Calu3 (cell line): ENCODE results near the gene LIPC. TPM values are rescaled to one million over a fixed set of nuclear protein-coding genes. Genes with fewer than 3 reads are reported as not detected.

Experiments
- BruUV-seq: library from RNA; stranded (reverse); fragments of 400-500 nt; replicated peaks from 2 replicates; lab custom pipeline; 2021; lab: Mats Ljungman, UMichigan
- CTCF ChIA-PET: fragments of 300-600 bp; sonication (Branson Sonifier 250); formaldehyde crosslinking; loops from one replicate; lab custom pipeline; 2022; ENCODE audit warnings: antibody characterized with exemption; lab: Charles Lee
- DNase-seq: peaks from one replicate; pipeline ENCODE4 v3.0.0; 2022
- H3K27ac Mint-ChIP-seq: one replicate; pipeline ENCODE4 v1.8.0; 2022; ENCODE audit warnings: mixed read lengths; ENCODE audit not compliant: unreplicated experiment
- H3K27me3 Mint-ChIP-seq: one replicate; pipeline ENCODE4 v1.8.0; 2022; ENCODE audit warnings: mixed read lengths; ENCODE audit not compliant: unreplicated experiment
- H3K36me3 Mint-ChIP-seq: one replicate; pipeline ENCODE4 v1.8.0; 2022; ENCODE audit warnings: mild to moderate bottlenecking, moderate library complexity, mixed read lengths; ENCODE audit not compliant: insufficient read depth, unreplicated experiment
- H3K4me1 Mint-ChIP-seq: one replicate; pipeline ENCODE4 v1.8.0; 2022; ENCODE audit warnings: mild to moderate bottlenecking, low read depth, mixed read lengths; ENCODE audit not compliant: unreplicated experiment
- H3K4me3 Mint-ChIP-seq: one replicate; pipeline ENCODE4 v1.8.0; 2022; ENCODE audit warnings: mild to moderate bottlenecking, low read depth, moderate library complexity, mixed read lengths; ENCODE audit not compliant: unreplicated experiment
- H3K9me3 Mint-ChIP-seq: one replicate; pipeline ENCODE4 v1.8.0; 2022; ENCODE audit warnings: low read depth, mixed read lengths; ENCODE audit not compliant: unreplicated experiment
- intact Hi-C: fragments of 100-400 bp; cut with micrococcal nuclease; formaldehyde crosslinking; loops from one replicate; pipeline ENCODE4 v1.10.0; 2022; ENCODE audit not compliant: unreplicated experiment
- total RNA-seq: library from RNA; stranded (reverse); gene quantifications from 2 replicates; pipeline ENCODE4 v1.2.3, GENCODE V29; 2022
- TF ChIP-seq, protein P1 (sequence below): fragments of 200-600 bp; IDR thresholded peaks from one replicate; pipeline ENCODE4 v1.8.0; 2022; ENCODE audit warnings: antibody characterized with exemption; ENCODE audit not compliant: unreplicated experiment

LIPC gene
- total RNA-seq, 1 experiment from 2014 or later = not detected

DNA sequence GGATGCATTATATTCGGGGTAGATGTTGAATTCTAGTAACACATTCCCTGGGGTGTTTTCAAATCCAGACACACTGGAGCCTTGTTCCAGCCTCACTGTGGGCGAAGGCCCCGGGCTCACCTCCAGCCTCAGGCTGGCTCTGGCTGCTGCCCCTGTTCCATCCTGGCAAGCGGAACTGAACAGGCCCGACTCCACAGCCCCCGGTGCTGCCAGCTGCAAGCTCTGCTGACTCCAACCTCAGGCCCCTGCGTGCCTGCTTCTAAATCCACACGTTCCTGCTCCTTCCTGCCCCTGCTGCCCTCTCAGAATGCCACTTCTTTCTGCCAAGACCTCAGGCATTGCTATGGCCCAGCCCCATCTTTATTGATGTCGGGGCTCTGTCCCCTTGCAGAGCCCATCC is 90.6 kb downstream of the LIPC start:
- Mint-ChIP-seq H3K9me3 (no peaks in the 10 kb centered on the region), H3K27me3 (no peaks in the 10 kb centered on the region), H3K27ac (peak overlapping the region; percentile 96), H3K4me1 (peaks cover 72% of the 10 kb centered on the region), H3K36me3 (peaks cover 19% of the 10 kb centered on the region), H3K4me3 (no peak overlapping the region)
- intact Hi-C loops = loop anchor here (5.0 kb wide), 1 partner anchor 190 kb away; no protein-coding TSS in a partner anchor
- TF ChIP-seq, protein P1, sequence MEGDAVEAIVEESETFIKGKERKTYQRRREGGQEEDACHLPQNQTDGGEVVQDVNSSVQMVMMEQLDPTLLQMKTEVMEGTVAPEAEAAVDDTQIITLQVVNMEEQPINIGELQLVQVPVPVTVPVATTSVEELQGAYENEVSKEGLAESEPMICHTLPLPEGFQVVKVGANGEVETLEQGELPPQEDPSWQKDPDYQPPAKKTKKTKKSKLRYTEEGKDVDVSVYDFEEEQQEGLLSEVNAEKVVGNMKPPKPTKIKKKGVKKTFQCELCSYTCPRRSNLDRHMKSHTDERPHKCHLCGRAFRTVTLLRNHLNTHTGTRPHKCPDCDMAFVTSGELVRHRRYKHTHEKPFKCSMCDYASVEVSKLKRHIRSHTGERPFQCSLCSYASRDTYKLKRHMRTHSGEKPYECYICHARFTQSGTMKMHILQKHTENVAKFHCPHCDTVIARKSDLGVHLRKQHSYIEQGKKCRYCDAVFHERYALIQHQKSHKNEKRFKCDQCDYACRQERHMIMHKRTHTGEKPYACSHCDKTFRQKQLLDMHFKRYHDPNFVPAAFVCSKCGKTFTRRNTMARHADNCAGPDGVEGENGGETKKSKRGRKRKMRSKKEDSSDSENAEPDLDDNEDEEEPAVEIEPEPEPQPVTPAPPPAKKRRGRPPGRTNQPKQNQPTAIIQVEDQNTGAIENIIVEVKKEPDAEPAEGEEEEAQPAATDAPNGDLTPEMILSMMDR = no peak
- no peak for DNase-seq
- CTCF ChIA-PET = interaction anchor here (2.1 kb wide), 1 partner anchor 25 kb away, joined by 6 read pairs; no protein-coding TSS in a partner anchor
- no TSS peak for BruUV-seq

DNA sequence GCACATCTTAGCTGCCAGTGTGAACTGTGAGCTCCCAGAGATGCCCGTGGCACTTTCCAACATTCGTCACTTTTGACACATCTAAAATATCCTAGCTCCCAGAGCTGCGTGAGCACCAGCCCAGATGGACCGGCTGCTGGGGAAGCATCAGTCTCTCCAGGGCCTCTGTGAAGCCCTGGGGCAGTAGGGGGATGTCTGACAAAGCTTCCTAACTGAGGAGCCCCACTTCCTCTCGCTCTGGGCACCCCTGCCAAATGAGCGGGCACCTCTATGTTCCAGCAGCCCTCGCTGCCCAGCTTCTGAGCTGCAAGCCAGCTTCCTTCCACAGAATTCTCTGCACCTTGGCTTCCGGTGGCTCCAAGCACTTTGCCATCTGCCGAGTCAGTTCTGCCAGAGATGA is 91.1 kb downstream of the LIPC start:
- H3K27ac Mint-ChIP-seq = peak overlapping the region; percentile 96
- H3K4me1 Mint-ChIP-seq = peaks cover 77% of the 10 kb centered on the region
- no peak for DNase-seq
- H3K4me3 Mint-ChIP-seq = no peak overlapping the region
- H3K9me3 Mint-ChIP-seq = no peaks in the 10 kb centered on the region
- peaks cover 19% of the 10 kb centered on the region for H3K36me3 Mint-ChIP-seq
- CTCF ChIA-PET = interaction anchor here (2.1 kb wide), 1 partner anchor 24 kb away, joined by 6 read pairs; no protein-coding TSS in a partner anchor
- TF ChIP-seq, protein P1 = no peak
- H3K27me3 Mint-ChIP-seq = no peaks in the 10 kb centered on the region
- intact Hi-C loops = loop anchor here (5.0 kb wide), 1 partner anchor 191 kb away; no protein-coding TSS in a partner anchor
- no TSS peak for BruUV-seq

DNA sequence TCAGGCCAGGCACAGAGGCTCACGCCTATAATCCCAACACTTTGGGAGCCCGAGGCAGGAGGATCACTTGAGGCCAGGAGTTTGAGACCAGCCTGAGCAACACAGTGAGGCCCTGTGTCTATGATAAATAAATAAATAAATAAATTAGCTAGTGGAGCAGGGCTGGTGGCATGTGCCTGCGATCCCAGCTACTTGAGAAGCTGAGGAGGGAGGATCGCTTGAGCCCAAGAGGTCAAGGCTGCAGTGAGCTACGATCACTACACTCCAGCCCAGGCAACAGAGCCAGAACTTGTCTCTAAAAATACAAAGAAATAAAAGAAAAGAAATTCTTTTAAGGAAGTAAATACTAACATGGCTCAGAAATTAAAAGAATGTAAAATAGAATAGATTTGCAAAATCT is 91.8 kb downstream of the LIPC start:
- no peak for DNase-seq
- H3K27me3 Mint-ChIP-seq = no peaks in the 10 kb centered on the region
- H3K27ac Mint-ChIP-seq = no peak overlapping the region
- peaks cover 19% of the 10 kb centered on the region for H3K36me3 Mint-ChIP-seq
- H3K9me3 Mint-ChIP-seq = no peaks in the 10 kb centered on the region
- BruUV-seq = no TSS peak
- TF ChIP-seq, protein P1 = no peak
- no peak overlapping the region for H3K4me3 Mint-ChIP-seq
- CTCF ChIA-PET = interaction anchor here (2.1 kb wide), 1 partner anchor 24 kb away, joined by 6 read pairs; no protein-coding TSS in a partner anchor
- intact Hi-C loops = loop anchor here (5.0 kb wide), 1 partner anchor 191 kb away; no protein-coding TSS in a partner anchor
- peaks cover 84% of the 10 kb centered on the region for H3K4me1 Mint-ChIP-seq

DNA sequence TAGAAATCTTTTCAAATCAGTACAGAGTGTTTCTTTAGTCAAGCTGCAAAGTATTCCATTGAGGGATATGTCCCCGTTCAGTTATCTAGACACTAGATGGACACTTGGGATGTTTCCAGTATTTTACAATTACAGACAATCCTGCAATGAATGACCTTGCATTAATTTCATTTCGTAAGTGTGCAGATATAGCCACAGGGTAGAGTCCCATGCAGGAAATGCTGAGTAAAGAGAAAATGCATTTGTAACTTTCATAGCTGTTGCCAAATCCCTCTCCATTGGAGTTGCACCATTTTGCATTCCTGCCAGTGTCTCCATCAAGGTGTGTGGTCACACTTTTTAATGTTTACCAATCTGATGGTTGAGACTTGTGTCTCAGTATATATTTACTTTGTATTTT is 92.5 kb downstream of the LIPC start:
- H3K36me3 Mint-ChIP-seq = peaks cover 19% of the 10 kb centered on the region
- peaks cover 89% of the 10 kb centered on the region for H3K4me1 Mint-ChIP-seq
- intact Hi-C loops = loop anchor here (5.0 kb wide), 1 partner anchor 192 kb away; no protein-coding TSS in a partner anchor
- no peaks in the 10 kb centered on the region for H3K27me3 Mint-ChIP-seq
- no peak overlapping the region for H3K27ac Mint-ChIP-seq
- TF ChIP-seq, protein P1 = no peak
- CTCF ChIA-PET = interaction anchor here (2.1 kb wide), 1 partner anchor 23 kb away, joined by 6 read pairs; no protein-coding TSS in a partner anchor
- DNase-seq = no peak
- BruUV-seq = no TSS peak
- H3K4me3 Mint-ChIP-seq = no peak overlapping the region
- no peaks in the 10 kb centered on the region for H3K9me3 Mint-ChIP-seq
